Fibroblast of peridontal ligament (primary cell): Measurements from ENCODE around the gene MPPED2.

Source experiments
- DNase-seq: peaks from one replicate; pipeline ENCODE4 v3.0.0-alpha.2; 2010; ENCODE audit errors: extremely low read depth

Gene MPPED2

DNA sequence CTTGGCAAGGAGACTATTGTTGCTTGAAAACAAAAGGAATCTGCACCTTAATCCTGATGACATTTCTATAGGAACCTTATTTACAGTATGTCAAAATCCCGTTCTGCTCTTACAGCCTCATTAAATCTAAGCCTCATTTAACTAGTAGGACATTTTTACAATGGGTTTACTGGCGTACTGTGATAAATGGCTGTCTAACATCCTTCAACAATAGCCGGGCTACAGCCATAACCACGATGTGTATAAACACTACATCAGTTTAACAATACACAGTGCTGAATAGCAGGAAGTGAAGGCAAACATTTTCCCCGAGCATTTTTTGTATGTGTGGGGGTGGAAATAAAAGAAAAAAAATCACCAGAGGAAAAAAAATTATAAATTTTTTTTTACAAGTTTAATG lies 132.0 kb downstream of the MPPED2 start:
- no peak for DNase-seq

DNA sequence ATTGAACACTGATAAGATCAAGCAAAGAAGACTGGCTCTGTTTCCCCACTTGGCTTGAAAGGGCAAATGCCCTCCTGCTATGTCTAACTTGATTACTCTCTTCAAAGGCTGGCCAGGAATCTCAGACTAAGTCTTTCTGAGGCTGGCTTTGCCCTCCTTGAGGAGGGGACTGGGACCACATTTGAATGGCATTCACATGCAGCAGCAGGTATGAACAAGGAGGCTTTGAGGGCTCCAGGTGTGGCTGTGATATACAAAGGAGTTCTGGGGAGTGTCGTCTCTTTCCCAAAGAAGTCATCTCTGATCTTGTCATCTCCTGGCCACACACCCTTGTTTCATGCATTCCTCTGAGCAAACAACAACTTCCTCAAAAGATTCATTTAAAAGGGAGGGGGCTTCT lies 132.4 kb downstream of the MPPED2 start:
- no peak for DNase-seq

DNA sequence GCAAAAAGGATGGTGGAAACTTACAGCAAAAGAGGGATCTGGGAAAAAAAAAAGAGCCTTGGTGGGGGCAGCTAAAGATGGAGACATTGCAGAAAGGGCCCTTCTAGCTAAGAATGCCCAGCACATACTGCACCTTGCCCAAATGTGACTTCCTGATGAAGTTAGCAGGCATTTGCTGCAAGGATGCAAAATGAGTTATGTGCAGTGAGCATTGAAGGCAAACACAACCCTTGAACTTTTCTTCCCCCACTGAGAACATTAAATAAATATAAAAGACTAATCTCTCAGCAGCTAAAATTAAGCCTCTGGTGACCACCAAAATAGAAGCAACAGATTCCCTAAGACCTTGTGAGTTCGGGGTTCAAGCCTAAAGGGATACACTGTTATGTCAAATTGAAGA lies 133.3 kb downstream of the MPPED2 start:
- DNase-seq = no peak

DNA sequence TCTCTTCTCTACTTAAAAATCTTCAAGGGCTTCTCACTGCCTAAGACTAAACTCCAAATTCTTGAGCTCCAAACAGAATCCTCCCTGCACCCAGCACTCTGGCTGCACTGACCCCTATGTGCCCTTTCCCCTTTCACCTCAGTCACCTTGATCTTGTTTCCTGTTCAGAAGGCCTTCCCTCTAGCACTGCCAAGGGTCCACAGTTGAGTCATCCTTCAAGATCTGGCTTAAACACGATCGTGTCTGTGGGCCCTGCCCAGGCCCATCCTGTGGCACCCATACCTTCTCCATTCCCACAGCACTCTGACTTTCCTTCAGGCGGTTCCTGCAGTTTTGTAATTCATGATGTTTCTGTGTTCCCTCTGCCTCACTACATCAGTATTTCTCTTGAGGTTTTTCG lies 134.0 kb downstream of the MPPED2 start:
- no peak for DNase-seq

DNA sequence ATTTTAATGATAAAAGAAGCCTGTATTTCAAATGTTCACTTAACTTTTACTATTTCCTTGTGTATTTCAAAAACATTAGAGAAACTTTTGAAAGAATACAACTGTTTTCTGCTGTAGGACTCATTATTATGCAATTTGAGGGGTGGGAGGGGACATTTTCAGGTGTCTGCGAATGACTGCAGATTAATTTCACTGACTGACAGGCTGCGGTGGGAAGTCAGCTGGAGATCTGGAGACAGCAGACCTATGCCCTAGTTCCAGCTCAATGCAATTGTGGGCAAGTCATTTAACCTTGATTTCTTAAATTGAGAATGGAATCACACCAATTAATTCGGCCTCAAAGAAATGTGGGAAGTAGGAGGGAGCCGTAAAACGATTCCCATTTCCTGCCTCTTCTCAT lies 134.5 kb downstream of the MPPED2 start:
- no peak for DNase-seq

DNA sequence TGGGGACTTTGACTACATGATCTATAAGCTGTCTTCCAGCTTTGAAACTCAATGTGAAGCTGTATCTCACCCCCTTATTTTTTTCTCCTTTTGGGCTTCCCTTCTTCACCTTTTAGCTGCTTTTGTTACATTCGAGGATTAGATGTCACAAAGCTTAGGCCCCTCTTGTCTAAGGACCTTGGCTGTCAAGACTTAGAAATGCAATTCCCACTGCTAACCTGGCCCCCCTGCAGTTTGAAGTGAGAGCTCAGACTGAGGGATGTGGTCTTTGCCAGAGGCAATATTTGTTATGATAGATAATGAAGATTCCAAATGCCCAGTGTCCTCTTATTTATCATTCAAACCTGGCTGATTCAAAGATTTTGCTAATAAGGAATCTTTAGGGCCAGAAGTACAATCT lies 135.0 kb downstream of the MPPED2 start:
- no peak for DNase-seq

DNA sequence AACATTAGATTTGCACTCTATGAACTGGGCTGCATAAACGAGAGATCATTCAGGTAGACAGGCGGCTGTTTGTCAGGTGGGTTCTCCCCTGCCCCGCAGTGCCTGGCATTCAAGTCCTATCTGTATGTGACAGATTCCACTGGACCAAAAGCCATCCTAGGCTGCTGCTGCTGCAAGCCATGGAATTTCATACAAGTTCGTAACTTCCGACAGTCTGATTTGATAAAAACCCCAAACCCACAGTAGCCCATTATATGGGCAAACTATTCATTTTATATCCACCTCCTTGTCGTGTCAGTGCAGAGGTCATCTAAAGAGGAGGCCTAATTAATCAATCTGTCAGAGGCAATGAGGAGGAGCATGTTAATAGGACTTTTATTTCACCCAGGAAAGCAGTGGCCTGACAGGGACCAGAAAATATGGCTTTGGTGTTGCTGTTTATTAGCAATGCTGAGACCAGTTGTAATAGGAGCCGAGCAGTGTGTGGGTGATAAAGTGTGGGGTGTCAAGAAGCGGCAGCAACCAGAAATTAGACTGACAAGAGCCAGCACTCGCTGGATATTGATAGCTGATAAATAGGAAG lies 139.0 kb downstream of the MPPED2 start:
- DNase-seq = no peak

DNA sequence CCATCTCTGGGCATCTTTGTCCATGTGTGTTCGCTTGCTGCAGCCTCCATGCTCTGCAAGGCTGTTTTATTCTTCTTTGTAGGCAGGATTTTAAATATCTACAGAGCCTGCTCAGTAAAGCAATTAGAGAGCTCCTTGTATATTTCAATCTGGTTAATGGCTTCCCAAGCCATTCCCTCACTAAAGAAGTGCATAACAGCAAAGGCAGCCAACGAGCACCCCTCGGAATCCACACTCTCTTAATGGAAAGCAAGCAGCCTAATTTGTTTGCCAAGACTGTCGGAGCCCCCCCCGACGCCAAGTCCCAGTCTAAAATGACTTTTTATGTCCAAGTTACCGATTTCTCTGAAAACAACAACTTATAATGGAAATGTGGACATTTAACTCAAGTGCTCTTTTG lies 139.6 kb downstream of the MPPED2 start:
- DNase-seq = no peak

DNA sequence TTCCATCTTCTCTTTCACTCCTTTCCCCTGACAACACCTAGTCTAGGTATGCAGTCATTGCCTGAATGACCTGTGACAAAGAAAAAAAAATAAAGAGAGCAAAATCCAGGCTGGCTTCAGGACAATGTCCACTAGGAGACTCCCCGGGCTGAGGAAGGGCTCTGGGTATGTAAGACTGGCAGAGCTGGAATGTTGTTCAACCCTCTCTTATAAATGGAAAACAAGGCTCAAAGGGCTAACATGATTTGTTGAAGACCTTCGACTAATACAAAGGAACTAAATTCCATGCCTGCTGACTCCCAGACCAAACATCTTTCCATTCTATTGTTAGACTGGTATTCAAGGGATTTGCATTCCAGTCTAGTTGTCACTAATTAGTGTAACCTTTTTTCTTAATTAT lies 141.1 kb downstream of the MPPED2 start:
- no peak for DNase-seq

DNA sequence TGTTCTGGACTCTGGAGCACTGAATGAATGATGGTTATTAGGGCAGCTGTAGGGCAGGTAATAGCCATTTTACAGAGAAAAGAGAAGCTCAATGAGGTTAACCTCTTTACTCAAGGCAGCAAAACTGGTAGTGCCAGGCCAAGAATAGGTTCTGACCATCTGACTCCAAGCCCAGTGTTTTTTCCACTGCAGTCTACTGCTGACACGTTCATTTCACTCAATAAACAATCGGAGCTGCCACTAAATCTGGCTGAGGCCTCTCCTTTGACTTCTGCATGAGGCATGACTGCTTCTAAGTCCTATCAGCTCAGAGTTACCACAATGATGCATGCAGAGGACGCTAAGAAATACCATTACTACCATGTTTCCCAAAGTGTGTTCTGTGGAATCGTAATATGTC lies 145.6 kb downstream of the MPPED2 start:
- DNase-seq = no peak

DNA sequence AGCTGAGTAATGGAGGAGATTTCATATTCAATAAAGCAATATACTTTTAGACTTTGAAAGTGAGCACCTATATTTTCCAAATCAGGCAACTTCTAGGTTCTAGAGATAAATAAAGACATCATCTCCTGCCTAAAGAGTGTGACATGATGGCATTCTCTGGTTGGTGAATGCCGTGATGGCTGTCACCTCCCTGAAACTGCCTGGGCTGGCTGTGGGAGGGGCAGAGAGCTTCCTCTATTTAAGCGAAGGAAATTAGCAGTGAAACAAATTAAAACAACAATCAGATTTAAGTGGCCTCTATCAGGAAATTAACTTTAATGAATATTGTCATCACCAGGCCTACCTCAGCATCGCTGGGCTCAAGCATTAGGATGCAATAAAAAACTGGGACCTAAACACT lies 149.4 kb downstream of the MPPED2 start:
- DNase-seq = no peak

DNA sequence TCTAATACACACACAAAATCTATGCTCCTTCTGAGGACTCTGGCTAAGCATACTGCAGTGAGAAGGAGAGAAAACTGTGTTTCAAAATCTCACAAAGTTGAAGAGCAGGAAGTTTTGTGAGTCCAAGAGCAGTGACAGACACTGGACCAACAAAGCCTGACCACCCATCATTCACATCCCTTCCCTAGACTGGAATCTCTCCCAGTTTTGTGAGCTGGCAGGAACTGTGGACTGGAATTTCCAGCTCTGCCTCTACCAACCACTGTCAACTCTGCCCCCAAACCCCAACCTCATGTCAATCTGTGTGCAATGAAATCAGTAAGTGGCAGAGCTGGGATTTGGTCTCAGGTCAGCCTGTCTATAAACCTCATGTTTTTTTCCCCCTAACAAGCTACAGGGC lies 150.7 kb downstream of the MPPED2 start:
- DNase-seq = no peak

DNA sequence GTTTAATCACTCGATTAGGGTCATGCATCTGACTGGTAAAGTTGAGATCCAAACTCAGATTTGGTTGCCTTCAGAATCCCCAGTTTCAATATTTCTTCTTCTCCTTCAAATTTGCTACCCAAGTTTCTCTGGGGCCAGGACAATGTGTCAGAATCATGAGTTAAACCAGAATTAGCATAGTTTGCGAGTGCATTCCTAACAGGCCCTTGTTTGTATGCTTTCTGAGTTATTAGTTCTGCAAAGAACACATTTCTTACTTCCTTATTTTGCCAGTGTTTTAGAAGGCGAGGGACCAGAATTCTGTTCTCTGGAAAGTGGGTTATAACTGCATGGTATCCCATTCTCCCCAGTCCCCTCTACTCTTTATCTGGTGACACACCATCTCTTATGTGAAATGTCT lies 151.3 kb downstream of the MPPED2 start:
- DNase-seq = no peak

DNA sequence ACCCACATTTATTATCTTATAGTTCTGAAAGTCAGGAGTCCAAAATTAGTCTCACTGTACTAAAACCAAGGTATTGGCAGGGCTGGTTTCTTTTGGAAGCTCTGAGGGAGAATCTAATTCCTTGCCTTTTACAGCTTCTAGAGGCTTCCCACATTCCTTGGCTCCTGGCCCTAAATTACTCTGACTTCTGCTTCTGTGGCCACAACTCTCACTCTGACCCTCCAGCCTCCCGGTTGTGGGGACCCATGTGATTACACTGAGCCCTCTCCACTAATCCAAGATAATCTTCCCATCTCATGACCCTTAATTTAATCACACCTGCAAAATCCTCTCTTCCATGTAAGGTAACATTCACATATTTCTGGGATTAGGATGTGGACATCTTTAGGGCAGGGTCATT lies 152.3 kb downstream of the MPPED2 start:
- no peak for DNase-seq

DNA sequence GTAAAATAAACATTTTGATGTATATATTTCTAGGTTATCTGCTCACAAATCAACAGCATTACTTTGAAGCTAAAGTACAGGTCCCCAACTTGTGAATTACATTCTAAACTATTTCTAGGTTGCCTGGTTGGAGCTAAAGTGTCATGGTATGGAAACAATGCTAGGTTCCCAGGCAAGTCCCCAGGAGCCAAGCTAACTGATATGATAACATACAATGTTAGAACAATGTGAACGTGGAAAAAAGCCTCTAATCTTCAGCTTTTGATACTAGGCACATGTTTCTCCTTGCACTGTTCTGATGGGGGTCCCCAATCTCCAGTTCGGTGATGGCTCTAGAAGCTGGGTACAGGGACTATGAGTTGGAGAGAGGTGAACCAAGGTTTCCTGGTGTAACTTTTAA lies 153.4 kb downstream of the MPPED2 start:
- DNase-seq = no peak

DNA sequence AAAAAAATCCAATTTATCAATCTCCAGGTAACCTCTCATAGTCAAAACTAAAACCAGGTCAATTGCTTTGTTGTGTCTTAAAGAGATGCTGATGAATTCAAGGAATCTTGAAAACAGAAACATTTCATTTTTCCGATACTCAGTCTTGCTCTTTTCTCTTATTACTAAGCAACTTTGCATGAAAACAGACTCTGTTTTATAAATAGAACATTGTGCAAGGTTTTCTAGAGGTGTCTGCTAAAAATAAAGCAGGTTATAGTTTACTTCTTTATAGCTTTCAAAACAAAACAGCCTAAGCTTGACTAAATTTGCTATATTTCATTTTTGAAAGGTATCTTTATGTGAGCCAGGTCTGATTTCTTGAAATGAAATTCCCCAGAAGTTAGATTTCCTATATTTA lies 154.0 kb downstream of the MPPED2 start:
- no peak for DNase-seq

DNA sequence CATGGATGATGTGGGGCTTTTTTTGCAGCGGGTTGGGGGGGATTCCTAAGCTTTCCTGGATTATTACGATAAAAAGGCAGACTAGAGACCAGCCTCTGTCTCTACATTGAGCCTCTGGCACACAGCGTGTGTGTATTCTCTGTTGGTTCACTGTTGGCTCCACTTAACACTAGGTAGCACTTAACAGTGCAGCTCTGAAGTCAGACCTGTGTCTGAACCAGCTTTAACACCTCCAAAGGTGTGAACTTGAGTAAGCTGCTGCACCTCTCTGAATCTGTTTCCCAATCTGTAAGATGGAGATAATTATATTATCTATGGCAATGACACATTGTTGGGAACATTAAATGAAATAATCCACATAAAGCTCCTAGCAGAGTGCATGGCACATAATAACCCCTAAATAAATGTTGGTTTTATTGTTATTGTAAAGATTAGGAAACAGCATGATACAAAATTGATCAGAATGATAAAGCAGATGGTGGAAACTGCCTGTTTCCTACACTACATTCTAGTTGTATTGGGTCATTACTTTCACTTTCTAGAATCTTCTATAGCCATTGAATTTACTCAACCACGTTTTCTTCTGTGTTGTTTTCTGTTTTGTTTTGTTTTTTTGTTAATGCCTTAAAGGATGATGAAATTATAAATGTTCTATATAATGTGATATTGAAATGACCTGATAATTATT lies 154.9 kb downstream of the MPPED2 start:
- DNase-seq = no peak

DNA sequence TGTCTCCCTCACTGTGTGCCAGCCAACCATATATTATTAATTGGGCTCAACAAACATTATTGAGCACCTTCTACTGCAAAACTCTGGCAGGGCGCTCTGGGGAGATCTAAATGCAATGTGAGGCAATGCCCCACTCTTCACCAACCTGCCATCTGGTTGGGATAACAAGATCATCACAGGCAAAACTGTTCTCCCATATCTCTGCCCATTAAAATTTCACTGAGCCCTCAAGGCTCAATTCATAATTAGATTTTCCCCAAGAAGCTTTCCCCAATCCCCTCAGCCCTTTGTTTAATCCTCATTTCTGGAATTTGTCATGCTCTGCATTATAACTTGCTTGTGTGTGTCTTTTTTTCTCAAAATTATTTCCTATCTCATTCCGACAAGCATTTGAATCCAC lies 156.6 kb downstream of the MPPED2 start:
- DNase-seq = no peak

DNA sequence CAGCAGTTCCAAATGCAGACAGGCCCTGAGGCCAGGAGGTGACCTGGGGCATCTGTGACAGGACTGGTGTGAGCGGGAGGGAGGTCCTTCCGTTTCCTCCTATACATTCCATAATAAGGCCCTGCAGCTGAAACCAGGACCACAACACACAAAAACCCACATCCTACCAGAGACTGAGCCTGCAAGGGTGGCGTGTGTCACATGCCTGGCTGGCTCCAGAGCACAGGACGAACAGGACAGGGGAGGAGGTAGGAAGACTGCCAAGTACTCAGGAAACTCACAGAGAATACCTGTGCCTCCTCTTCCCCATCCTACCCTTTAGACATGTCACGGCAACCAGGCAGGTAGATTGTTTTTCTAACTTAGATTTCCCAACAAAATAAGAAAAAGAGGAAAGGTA lies 159.4 kb downstream of the MPPED2 start:
- no peak for DNase-seq

DNA sequence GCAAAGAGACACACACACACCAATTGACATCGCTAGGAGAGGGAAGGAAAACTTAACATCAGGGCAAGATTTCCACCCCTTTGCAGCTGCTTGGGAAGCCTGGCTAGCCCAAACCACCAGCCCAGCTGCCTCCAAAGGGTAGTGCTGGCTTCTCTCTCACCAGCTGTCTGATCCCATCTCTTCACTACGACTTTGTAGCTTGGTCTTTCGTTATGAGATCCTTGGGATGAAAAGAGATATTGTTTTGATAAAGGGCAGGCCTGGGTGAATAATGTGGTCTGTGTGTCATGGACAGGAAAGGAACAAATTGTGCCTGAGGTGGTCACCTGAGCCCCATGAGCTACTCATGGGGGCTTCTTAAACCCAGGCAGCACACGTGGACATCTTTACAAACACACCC lies 161.3 kb downstream of the MPPED2 start:
- no peak for DNase-seq

DNA sequence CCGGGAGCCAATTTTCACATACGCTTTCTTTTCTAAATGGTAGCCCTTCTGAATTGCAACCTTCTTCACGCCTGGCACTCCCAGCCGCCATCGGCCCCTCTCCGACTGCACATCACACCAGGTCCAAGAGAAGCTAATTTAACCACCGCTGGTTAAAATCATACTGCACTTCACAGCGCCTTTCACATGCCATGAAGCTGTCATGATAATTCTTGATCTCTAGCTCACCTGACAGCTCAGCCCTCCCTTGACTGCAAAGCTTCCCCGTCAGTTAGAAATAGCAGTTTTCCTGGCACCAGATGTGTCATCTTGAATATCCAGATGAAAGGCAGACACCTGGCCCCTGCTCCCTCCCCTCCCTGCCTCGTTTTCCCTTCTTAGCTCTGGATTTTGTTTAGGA lies 161.8 kb downstream of the MPPED2 start:
- DNase-seq = no peak

DNA sequence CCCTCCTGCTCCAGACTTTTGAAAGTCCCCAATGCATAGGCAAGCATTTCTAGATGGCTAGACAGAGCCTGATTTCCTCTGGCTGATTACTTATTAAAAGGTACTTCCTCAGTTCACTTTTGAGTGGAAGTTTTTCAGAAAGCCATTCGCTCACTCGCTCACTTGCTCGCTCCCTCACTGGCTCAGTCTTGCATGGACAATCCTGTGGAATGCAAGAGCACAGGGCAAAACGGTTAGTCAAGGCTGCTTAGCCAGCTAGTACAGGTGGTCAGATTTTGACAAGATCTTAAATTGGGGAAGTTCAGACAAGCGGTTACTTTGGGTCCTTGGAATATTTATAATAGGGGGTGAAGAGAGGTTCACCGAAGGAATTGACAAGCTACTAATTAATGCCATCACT lies 162.3 kb downstream of the MPPED2 start:
- DNase-seq = no peak

DNA sequence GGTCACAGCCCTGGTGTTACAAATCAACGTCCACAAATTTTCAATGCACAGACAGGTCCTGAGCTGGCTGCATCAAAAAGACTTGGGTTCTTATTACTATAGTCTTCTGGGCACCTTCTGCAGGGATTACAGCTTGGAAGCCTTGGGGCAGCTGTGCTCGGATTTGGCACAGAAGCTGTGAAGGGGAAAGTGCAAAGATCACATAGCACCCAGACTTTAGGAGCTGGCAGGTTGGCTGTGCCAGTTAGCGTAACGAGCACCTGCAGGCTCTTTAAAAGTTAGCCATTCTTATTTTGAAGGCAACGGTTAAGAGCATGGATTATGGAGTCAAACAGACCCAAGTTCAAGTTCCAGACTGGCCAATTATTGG lies 162.9 kb downstream of the MPPED2 start:
- no peak for DNase-seq
